NB4 (cell line): ENCODE measurements around the gene FARP1.

Source experiments
- DNase-seq: peaks from one replicate; pipeline ENCODE4 v3.0.0; 2010; ENCODE audit warnings: low read depth
- H3K4me3 ChIP-seq: one replicate; pipeline ENCODE4 v1.5.1; 2011; ENCODE audit warnings: mild to moderate bottlenecking, low read depth, low read length, moderate library complexity
- MYC ChIP-seq: IDR thresholded peaks from 2 replicates; pipeline ENCODE4 v1.6.1; 2011; ENCODE audit warnings: low read depth, low read length
- POLR2A ChIP-seq: IDR thresholded peaks from 2 replicates; pipeline ENCODE4 v1.6.1; 2011; ENCODE audit warnings: mild to moderate bottlenecking; ENCODE audit not compliant: insufficient read length; ENCODE audit errors: extremely low read depth
- TF ChIP-seq, protein P1 (sequence below): IDR thresholded peaks from one replicate; pipeline ENCODE4 v1.5.1; 2012; ENCODE audit warnings: low read depth, low read length
- TF ChIP-seq, protein P2 (sequence below): IDR thresholded peaks from 2 replicates; pipeline ENCODE4 v1.6.1; 2011; ENCODE audit warnings: low read depth, low read length

FARP1 gene

DNA sequence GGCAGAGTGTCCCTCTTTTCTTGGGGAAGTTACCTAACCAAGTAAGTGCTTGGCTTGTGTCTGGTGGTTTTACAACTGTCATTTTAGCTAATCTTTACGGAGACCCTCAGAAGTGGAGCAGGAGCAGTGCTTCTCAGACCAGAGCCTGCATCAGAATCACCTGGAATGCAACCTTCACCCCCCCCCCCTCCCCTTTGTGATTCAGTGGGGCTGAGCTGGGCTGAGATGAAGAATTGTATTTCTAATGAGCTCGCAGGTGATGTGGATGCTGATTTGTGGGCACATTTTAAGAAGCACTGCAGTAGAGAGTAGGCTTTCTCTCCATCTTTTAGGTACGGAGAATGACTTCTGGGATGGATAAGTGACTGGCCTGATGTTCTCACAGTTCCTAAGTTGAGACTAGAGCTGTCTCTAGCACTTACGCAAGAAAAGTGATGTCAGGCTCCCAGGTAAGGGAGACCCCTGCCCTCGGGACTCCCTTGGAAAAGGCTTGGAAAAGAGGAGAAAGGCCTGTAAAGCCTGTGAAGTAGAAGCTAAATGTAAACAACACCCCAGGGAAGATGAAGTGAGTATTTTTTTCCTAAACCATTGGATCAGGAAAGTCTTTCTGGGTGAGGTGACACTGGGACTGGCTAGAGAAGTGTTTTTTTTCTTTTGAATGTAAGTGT lies 57.5 kb downstream of the FARP1 start:
- no peak for TF ChIP-seq POLR2A
- H3K4me3 ChIP-seq, result no peak overlapping the region

DNA sequence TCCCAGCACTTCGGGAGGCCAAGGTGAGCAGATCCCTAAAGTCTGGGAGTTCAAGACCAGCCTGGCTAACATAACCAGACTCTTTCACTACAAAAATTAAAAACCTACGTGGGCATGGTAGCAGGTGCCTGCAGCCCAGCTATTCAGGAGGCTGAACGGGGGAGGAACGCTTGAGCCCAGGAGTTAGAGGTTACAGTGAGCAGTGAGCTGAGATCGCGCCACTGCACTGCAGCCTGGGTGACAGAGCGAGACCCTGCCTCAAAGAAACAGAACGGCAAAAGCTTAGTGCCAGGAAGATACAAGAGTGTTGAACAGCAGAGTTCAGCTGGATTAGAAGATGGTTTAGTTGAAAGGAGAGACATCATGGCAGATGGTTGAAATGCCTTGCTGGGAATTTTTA lies 58.3 kb downstream of the FARP1 start:
- H3K4me3 ChIP-seq, result no peak overlapping the region
- no peak for DNase-seq
- TF ChIP-seq, protein P1, sequence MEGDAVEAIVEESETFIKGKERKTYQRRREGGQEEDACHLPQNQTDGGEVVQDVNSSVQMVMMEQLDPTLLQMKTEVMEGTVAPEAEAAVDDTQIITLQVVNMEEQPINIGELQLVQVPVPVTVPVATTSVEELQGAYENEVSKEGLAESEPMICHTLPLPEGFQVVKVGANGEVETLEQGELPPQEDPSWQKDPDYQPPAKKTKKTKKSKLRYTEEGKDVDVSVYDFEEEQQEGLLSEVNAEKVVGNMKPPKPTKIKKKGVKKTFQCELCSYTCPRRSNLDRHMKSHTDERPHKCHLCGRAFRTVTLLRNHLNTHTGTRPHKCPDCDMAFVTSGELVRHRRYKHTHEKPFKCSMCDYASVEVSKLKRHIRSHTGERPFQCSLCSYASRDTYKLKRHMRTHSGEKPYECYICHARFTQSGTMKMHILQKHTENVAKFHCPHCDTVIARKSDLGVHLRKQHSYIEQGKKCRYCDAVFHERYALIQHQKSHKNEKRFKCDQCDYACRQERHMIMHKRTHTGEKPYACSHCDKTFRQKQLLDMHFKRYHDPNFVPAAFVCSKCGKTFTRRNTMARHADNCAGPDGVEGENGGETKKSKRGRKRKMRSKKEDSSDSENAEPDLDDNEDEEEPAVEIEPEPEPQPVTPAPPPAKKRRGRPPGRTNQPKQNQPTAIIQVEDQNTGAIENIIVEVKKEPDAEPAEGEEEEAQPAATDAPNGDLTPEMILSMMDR, result no peak
- TF ChIP-seq POLR2A (no peak), MYC (no peak)
- TF ChIP-seq, protein P2, sequence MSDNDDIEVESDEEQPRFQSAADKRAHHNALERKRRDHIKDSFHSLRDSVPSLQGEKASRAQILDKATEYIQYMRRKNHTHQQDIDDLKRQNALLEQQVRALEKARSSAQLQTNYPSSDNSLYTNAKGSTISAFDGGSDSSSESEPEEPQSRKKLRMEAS, result no peak

More for the DNA sequence above, 57.5 kb downstream of the FARP1 start:
- DNase-seq, result no peak

DNA sequence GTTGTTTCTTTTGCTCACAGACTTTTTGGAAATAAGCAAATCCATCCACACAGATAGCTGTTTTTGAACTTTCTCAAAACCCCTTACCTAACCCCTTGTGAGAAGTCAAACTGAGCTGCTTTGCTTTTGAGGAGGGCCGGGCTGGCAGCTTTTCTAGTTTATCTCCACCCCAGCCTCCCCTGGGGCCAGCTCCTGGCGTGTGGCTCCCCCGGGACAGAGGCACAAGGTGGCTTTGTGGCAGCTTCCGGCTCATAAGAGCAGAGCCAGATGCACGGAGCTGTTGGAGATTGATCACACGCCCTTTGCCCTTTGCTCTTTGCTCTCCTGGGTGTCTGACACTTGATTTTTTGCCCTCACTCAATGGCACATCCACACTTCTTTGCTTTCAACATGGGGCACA lies 59.1 kb downstream of the FARP1 start:
- TF ChIP-seq, protein P2, result no peak
- no peak for TF ChIP-seq POLR2A
- DNase-seq, result peak; percentile 56
- H3K4me3 ChIP-seq, result no peak overlapping the region

DNA sequence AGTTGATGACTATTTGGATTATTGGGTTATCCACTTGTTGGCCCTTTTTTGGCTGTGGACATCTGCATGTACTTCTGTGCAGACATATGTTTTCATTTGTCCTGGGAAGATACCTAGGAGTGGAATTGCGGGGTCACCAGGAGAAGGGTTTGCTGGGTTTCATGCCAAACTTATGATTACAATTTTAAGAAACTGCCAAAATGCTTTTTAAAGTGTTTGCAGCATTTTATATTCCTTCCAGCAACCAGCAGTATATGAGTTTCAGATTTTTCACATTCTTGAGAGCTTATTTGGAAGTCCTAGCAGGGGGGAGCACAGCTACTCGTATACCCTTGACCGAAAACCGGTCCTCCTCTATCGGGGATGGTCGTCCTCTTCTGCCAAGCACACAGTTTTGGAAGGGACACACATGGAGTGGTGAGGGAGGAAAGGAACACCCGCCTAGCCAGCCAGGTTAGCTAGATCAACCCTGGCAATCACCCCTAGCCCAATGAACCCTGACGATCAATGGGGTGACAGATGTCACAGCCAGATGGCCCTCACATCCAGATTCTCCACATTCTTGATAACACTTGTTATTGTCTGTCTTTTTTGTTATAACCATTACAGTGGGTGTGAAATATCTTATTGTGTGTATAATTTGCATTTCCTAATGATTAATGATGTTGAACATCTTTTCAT lies 60.9 kb downstream of the FARP1 start:
- no peak for DNase-seq
- no peak for TF ChIP-seq MYC
- TF ChIP-seq POLR2A, result no peak
- TF ChIP-seq, protein P2, result no peak
- TF ChIP-seq, protein P1, result no peak
- no peak overlapping the region for H3K4me3 ChIP-seq

DNA sequence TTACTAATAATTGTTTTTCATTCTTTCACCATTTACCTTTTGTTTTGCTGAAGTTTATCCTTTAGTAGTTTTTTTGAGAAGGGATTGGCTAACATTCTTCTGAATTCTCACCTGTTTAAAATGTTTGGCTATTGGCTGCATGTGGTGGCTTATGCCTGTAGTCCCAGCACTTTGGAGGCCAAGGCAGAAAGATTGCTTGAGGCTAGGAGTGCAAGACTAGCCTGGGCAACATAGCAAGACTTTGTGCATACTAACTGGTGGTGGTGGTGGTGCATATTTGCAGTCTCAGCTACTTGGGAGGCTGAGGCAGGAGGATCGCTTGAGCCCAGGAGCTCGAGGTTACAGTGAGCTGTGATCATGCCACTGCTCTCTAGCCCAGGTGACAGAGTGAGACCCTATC lies 61.7 kb downstream of the FARP1 start:
- no peak for DNase-seq
- TF ChIP-seq, protein P1, result no peak
- TF ChIP-seq POLR2A, result no peak
- TF ChIP-seq MYC, result no peak
- TF ChIP-seq, protein P2, result no peak
- H3K4me3 ChIP-seq, result no peak overlapping the region

DNA sequence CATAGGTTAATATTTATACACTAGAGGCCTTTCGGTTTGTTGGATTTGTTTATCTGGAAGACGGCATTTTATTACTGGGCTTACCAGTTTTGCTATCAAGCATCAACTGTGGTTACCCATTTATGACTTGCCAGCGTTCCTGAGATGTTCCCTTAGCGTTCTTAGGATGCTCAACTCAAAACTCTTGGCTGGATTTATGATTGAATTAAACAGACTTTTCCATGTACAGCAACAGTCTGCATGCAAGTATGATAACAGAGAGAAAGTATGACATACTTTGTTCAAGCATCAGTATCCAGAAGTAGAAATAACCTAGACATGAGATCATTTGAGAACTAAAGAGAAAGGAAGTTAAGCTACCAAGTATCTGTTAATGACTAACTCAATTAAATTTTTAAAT lies 64.1 kb downstream of the FARP1 start:
- no peak for DNase-seq
- TF ChIP-seq POLR2A (no peak), MYC (no peak)
- TF ChIP-seq, protein P1, result no peak
- TF ChIP-seq, protein P2, result no peak
- H3K4me3 ChIP-seq, result no peak overlapping the region

DNA sequence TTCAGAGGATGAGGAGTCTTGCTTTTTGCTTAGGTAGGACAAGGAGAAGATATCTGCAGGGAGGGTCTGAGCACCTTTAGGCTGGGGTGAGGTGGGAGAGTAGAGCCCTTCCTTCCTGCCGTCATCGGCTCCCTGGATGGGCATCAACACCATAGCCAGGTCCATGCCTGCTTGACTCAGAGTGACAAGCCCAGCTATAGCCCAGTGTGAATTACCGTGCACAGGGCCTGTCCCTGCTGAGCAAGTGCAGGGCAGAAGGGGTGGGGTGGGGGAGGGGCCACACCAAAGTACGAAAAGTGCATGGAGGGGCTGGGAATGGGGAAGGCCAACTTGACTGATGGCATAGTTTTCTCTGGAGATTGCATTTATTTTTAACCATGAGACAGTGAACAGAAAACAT lies 64.5 kb downstream of the FARP1 start:
- DNase-seq, result no peak
- TF ChIP-seq MYC (no peak), POLR2A (no peak)
- TF ChIP-seq, protein P1, result no peak
- TF ChIP-seq, protein P2, result no peak
- H3K4me3 ChIP-seq, result no peak overlapping the region
